ENCODE data around the gene SPP1. TPM values are rescaled to one million over a fixed set of nuclear protein-coding genes. Genes with fewer than 3 reads are reported as not detected.
A peak's percentile ranks its signal among the peaks of the same experiment; 100 is the strongest.
"Not testable (repeated sequence)": the region's sequence is repeated elsewhere in the genome, so short reads cannot be mapped to it uniquely, and the experiment has no call there.

The SPP1 gene
- 0.99 and 1.7 TPM in 2 replicates for total RNA-seq (2014; rRNA removed; shearing (Covaris generic))

DNA sequence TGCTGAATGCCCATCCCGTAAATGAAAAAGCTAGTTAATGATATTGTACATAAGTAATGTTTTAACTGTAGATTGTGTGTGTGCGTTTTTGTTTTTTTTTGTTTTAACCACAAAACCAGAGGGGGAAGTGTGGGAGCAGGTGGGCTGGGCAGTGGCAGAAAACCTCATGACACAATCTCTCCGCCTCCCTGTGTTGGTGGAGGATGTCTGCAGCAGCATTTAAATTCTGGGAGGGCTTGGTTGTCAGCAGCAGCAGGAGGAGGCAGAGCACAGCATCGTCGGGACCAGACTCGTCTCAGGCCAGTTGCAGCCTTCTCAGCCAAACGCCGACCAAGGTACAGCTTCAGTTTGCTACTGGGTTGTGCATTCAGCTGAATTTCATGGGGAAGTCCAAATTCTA, at the start of gene SPP1:
TSS of gene SPP1 (plus strand) at position 249 of the 400 bp plus-strand sequence. CDS start 1,182 bp downstream, outside the sequence.
- no peak for DNase-seq (ENCODE audit: low spot score)

DNA sequence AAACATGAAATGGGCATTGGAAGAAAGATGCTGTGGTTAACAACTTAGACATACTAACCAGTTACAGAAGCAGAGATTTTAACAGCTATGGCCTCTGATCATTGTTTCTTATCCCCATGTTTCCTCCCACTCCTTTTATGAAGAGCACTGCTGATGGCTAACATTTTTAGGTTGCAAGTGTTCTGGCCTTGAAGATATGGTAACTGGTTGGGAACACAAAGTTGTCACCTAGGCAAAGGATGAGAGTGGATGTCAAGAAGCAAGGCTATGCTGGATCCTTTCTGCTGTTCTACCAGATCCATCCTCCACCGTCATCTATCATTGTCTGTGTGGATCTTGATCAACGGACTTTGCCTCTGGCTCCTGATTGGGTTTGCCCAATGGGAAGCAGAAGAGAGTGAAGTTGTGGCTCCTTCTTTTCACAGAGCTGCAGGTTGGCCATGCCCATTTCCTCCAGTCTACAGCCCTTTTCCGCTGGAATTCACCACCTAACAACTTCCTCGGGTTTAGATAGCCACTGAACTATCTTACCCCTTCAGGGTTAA, 48.9 kb upstream of the SPP1 start:
- no peak for DNase-seq (ENCODE audit: low spot score)

DNA sequence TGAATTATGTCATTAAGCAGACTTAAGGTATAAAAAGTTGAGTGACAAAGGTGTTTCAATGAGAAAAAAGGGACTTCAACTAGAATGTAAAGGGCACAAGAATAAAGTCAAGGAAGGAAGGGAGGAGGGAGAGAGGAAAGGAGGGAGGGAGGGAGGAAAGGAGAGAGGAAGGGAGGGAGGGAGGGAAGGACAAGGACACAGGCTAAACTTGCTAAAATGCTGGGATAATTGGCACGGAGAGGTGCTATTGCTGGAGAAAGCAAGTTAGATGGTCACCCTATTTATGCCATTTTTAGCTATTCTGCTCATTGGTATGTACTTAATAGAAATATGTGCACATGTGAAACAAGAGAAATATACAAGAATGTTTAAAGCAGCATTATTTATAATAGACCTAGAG, 44.9 kb upstream of the SPP1 start:
- DNase-seq (ENCODE audit: low spot score): no peak

DNA sequence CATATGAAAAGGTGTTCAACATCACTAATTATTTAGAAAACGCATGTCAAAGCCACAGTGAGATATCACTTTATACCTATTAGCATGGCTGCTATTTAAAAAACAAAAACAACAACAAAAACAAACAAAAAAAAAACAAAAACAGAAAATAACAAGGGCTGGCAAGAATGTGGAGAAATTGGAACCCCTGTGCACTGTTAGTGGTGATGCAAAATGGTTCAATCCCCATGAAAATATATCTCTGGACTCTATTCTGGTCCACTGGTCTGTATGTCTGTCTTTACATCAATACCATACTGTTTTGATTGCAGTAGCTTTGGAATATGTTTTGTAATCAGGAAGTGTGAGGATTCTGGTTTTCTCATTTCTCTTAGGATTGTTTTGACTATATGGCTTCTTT, 43.6 kb upstream of the SPP1 start:
- DNase-seq (ENCODE audit: low spot score): no peak

DNA sequence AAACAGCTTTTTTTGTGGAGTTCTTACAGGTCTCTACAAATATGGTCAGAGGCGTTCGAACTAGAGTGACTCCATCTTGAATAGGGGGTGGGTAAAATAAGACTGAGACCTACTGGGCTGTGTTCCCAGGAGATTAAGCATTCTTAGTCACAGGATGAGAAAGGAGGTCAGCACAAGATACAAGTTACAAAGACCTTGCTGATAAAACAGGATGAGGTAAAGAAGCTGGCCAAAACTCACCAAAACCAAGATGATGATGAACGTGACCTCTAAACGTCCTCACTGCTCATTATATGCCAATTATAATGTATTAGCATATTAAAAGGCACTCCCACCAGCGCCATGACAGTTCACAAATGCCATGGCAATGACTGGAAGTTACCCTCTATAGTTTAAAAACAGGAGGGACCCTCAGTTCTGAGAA, 42.8 kb upstream of the SPP1 start:
- no peak for DNase-seq (ENCODE audit: low spot score)

DNA sequence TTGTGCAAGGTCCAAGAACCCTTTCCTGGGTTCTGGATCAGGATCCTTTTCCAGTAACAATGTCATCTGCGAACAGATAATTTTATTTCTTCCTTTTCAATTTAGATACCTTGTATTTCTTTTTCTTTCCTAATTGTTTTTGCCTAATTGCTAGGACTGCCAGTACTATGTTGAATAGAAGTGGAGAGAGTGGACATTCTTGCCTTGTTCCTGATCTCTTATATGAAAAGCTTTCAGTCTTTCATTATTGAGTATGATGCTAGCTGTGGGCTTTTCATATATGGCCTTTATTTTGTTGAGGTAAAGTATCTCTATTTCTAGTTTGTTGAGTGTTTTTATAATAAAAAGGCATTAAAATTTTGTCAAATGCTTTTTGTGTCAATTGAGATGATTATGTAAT, 42.2 kb upstream of the SPP1 start:
- DNase-seq (ENCODE audit: low spot score): no peak

DNA sequence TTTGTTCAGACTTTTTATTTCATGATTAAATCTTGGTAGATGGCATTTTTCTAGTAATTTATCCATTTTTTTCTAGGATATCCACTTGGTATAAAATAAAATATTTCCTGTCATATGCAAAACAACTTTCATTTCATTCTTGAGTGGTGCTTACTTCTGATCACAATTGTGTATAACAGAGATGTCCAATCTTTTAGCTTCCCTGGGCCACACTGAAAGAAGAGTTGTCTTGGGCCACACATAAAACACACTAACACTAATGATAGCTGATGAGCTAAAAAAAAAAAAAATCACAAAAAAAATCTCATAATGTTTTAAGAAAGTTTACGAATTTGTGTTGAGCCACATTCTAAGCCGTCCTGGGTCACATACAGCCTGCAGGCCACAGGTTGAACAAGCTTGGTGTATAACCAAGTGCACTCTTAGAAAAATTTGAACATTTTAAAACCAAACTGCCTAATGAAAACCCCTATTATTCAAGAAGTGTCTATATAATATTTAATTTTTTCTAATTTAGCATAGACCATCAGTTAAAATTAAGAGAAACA, 41.3 kb upstream of the SPP1 start:
- DNase-seq (ENCODE audit: low spot score): no peak

DNA sequence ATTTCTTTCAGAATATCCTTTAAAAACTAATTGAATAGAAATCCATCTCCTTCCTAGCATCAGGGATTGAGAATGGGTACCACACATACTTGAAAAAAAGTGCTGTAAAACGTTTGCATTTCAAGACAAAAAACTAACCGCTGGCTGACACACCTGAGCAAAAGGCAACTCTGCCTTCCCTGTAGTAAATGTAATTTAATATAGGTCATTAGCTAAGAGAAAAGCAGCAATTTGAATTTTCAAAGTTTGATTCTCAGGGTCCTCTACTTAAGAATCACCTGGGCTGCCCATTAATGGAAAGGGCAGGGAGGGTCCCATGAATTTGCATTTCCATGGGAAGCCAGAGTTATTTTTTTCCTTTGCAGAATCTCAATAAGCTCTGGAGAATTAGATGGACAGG, 40.5 kb upstream of the SPP1 start:
- DNase-seq (ENCODE audit: low spot score): no peak

DNA sequence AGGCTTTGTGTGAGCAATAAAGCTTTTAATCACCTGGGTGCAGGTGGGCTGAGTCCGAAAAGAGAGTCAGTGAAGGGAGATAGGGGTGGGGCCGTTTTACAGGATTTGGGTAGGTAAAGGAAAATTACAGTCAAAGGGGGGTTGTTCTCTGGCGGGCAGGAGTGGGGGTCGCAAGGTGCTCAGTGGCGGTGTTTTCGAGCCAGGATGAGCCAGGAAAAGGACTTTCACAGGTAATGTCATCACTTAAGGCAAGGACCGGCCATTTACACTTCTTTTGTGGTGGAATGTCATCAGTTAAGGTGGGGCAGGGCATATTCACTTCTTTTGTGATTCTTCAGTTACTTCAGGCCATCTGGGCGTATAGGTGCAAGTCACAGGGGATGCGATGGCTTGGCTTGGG, 39.6 kb upstream of the SPP1 start:
- not testable (repeated sequence) for DNase-seq (ENCODE audit: low spot score)

DNA sequence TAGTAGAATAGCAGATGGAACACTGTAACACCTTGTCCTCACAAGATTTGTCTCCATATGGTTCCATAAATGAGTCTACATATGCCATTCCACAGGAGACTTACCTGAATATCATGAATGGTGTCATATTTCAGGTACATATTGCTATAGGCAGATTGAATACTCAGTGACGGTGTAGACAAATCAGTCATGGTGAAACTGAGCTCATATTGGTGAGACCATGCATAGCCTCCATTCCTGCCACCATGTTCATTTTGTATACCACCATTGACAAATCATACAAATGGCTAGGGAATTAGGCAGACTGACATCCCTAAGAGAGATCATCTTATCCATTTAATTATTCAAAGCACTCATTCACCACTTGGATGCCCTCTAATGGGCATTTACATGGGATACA, 38.0 kb upstream of the SPP1 start:
- no peak for DNase-seq (ENCODE audit: low spot score)

DNA sequence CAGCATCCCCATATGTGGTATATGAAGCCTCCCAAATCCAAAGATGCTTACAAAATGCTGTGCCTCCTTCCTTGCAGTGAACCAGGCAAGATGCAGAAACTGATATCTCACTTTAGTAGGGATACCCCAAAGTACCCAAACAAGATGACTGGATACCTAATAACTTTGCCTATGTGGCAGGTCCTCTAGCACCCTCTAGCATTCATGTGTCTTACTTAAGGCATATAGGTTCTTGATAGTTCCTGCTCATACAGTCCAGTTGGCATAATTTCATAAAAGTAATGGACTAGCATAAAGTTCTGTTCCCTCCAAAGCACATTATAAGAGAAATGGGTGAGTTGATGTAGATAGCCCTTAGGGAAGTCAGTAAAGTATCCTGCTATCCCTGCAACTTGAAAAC, 36.8 kb upstream of the SPP1 start:
- peak; percentile 9 for DNase-seq (ENCODE audit: low spot score)

DNA sequence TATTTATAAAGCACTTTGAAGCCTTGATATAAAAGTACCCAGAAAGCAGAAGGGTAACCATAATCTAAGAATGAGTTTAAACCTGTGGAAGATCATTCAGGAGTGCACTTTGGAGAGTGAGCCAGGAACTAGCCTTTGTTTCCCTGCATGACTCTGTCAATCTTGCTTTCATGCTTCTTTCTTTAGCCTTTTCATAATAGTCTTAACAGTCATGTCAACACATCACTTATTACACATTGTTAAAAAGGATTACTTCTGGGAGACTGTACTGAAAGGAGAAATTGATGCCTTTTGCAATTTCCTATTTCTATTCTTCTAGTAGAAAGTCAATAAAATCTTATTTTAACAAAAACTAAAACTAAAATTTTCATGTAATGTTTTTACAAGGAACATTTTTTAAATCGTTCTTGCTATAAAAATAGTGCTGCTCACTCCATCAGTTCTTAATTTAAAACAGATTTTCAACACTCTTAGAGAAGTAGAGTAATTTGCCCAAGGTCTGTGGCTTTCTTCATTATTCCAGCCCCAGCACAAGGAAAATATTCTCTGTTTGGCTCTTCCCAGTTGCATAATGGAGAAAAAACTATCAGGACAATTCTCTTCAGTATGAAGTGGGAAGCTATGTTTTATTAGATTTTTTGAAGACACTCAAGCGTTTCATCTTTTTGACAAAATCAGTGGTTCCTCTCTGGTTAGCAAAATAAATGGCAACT, 35.4 kb upstream of the SPP1 start:
- no peak for DNase-seq (ENCODE audit: low spot score)

DNA sequence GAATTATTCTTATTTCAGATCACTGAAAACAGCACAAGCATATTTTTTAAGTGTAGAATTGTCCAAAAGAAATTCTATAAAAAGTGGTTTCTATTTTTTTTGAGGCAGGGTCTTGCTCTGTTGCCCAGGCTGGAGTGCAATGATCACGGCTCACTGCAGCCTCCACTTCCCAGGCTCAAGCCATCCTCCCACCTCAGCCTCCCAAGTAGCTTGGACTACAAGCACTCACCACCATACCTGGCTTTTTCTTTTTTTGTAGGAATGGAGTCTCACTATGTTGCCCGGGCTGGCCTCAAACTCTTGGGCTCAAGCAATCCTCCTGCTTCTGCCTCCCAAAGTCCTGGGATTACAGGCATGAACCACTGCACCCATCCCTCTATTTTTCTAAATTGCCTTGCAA, 34.7 kb upstream of the SPP1 start:
- not testable (repeated sequence) for DNase-seq (ENCODE audit: low spot score)

DNA sequence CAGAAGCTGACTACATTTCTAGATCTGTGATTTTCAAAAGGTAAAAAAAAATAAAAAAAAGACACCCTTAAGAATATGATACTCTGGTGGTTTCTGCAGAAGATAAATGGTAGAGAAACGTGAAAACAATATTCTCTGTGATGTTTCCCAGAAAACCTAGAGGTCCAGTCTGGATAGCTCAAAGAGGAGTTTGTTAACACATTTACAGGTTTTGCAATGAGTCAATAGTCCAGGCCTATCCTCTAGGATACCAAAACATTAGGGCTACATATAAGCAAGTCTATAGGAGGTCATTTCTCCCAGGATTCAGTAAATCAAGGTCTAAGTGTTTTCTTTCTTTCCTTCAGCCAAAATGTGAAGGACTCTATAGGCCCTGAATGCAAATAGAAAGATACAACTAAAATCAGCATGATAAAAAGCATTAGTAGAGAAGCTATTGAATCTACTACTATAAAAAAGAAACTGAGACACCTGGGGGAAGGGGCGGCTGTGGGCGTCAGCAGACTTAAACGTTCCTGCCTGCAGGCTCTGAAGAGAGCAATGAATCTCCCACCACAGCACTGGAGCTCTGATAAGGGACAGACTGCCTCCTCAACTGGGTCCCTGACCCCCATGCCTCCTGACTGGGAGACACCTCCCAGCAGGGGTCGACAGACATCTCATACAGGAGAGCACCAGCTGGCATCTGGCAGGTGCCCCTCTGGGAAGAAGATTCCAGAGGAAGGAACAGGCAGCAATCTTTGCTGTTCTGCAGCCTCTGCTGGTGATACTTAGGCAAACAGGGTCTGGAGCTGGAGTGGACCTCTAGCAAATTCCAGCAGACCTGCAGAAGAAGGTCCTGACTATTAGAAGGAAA, 33.7 kb upstream of the SPP1 start:
- no peak for DNase-seq (ENCODE audit: low spot score)

DNA sequence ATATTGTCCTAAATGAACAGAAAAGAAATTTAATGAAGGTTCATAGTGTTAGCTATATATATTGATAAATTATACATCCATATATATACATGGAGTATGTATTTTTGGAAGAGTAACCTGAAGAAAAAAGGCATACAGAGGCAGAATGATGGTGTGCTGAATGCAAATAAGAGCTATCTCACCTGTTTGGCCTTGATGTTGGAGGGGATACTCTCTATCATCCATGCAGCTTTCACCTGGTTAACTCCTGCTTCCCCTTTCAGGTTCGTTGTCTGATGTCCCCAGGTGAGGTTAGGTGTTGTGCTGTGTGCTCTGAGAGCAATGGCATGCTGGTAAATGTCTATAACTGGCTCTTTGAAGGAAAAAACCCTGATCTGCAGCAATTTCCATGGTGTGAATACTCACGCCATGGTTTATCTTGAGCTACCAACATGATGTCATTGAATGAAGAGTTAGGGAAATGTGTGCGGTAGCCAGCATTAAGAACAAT, 31.8 kb upstream of the SPP1 start:
- no peak for DNase-seq (ENCODE audit: low spot score)

DNA sequence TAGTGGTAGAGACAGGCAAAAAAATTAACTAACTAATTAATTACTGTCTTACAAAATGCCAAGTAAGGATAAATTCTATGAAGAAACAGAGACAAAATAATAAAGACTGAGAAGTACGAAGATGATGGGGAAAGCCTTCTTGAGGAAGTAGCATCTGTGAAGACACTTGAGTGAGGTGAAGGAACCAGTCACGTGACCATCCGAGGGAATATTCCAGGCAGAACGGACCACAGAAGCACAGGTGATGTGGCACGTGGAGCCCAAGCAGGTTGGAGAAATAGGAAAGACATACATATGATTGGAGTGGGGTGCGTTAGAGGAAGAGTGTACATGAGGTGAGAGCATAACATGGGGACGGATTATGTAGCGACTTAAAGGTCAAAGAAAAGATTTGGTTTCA, 30.5 kb upstream of the SPP1 start:
- DNase-seq (ENCODE audit: low spot score): no peak

DNA sequence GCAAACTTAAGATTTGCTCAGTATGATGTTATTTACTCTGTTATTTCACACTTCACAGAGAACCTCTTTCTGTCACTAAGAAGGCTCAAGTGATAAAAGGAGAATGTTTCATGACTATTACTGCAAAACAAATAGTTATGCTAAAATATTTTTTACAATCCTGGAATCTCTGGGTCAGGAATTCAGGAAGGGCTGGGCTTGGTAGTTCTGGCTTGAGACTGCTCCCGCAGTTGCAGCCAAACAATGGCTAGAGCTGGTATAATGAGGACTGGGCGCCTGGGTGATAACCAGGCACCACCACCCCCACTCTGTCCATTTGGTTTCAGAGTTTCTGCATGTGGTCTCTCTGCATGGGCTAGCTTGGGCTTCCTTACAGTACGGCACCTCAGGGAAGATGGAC, 28.7 kb upstream of the SPP1 start:
- no peak for DNase-seq (ENCODE audit: low spot score)

DNA sequence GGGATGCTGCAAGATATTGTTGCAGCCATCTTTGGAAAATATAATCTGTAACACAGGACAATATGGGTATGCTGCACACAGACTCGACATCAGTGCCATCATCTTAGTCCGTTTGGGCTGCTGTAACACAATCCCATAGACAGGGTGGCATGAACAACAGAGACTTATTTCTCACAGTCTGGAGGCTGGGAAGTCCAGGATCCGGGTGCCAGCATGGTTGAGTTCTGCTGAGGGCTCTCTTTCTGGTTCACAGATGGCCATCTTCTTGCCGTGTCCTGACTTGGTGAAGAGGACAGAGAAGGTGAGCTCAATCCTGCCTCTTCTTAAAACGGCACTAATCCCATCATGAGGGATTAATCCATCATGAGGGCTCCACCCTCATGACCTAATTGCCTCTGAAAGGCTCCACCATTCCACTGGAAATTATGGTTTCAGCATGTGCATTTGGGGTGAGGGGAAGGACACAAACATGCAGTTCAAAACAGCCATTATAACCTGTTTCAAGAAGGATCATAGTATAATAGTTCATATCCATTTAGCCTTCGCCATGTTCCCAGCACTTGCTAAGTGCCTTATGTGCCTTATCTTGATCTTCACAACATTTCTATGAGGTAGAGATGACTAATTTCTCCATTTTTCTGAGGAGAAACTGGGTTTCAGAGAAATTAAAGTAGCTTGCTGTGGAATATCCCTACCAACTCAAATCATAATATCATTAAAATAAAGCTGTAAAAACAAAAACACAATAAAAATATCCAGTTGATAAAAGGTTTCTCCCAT, 27.9 kb upstream of the SPP1 start:
- DNase-seq (ENCODE audit: low spot score): no peak

DNA sequence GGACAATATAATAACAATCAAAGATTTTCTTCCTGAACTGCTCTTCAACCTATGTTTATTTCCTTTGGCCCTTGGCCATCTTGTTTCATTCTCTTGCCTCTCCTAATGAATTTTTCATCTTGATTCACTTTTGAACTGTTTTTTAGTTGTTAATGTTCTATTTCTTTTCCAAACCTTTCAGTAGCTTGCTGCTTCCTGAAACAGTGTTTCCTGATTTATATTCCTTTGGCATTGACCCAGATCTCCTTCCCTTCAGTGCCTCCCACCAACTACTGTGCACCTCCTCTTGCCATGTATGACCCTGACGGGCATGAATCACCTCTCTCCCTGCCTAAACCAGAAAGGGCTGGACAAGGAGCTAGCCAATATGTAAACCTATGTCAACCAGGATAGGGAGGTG, 25.6 kb upstream of the SPP1 start:
- DNase-seq (ENCODE audit: low spot score): peak; percentile 72

DNA sequence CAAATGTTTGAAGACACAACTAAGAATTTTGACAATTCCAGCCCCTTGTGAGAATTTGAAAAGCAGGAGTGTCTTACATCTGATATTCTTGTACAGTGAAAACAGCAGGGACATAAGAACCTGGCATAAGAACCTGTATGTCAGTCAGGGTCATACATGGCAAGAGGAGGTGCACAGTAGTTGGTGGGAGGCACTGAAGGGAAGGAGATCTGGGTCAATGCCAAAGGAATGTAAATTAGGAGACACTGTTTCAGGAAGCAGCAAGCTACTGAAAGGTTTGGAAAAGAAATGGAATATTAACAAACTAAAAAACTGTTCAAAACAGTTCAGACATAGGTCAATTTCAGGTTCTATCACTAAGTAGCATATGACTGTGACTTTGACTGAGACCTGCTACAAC, 25.0 kb upstream of the SPP1 start:
- DNase-seq (ENCODE audit: low spot score): no peak

DNA sequence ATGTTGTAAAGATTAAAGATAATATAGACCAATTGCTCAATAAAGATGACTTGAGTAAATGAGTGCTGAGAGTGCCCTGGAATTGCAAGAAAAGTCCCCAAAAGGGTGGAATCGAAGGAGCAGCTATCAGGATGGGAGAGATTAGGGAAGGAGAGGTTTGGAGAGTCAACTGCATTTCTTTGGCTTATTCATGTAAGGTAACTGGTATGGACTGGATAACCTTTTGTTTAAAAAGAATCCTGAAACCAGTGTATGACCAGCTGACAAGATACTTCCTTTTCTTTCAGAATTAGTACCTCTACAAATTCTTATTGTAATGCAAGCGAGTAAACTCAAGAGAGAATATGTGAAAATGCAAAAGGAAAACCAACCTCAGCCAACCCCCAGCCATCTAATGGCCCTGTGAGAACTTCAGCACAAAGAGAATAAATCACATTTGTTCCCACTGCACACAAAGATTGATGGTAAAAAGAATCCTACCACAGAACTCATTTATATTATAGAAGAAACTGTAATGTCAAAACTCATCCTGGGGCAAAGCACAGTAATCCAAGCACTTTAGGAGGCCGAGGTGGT, 24.5 kb upstream of the SPP1 start:
- peak; percentile 3 for DNase-seq (ENCODE audit: low spot score)

Measured in HT-29 (cell line).